Stimulated activated naive B cell treated with anti-CD40 and anti-IgM and Interleukin-4, amounts not matched to agents 10 μg/mL and 1 μg/mL and 100 μg/mL, for 72 hours (primary cell): ENCODE data around the gene CCNDBP1.

Experiments
- ATAC-seq, 2 donors: fragments of 150-1000 bp; cut with Tn5 transposase; replicated peaks; 2 replicates each; pipeline ENCODE4 v1.10.0; 2021; ENCODE audit warnings: moderate library complexity in 1 of 2
- DNase-seq: peaks from one replicate; pipeline ENCODE4 v3.0.0; 2021
- H3K27ac Mint-ChIP-seq: one replicate; pipeline ENCODE4 v1.8.0; 2022; ENCODE audit warnings: mild to moderate bottlenecking, mixed read lengths
- H3K27me3 Mint-ChIP-seq, 2 donors: one replicate each; pipeline ENCODE4 v1.8.0; 2022; ENCODE audit warnings: mixed read lengths in 2 of 2
- H3K36me3 Mint-ChIP-seq, 2 donors: one replicate each; pipeline ENCODE4 v1.8.0; 2022; ENCODE audit warnings: mixed read lengths in 2 of 2, mild to moderate bottlenecking in 1 of 2
- H3K4me1 Mint-ChIP-seq, 2 donors: one replicate each; pipeline ENCODE4 v1.8.0; 2022; ENCODE audit warnings: mixed read lengths in 2 of 2, mild to moderate bottlenecking in 1 of 2
- H3K4me3 Mint-ChIP-seq, 2 donors: one replicate each; pipeline ENCODE4 v1.8.0; 2022; ENCODE audit warnings: mild to moderate bottlenecking in 2 of 2, mixed read lengths in 2 of 2, moderate library complexity in 1 of 2
- H3K9me3 Mint-ChIP-seq, 2 donors: one replicate each; pipeline ENCODE4 v1.8.0; 2022; ENCODE audit warnings: mixed read lengths in 2 of 2, mild to moderate bottlenecking in 1 of 2

CCNDBP1 gene

DNA sequence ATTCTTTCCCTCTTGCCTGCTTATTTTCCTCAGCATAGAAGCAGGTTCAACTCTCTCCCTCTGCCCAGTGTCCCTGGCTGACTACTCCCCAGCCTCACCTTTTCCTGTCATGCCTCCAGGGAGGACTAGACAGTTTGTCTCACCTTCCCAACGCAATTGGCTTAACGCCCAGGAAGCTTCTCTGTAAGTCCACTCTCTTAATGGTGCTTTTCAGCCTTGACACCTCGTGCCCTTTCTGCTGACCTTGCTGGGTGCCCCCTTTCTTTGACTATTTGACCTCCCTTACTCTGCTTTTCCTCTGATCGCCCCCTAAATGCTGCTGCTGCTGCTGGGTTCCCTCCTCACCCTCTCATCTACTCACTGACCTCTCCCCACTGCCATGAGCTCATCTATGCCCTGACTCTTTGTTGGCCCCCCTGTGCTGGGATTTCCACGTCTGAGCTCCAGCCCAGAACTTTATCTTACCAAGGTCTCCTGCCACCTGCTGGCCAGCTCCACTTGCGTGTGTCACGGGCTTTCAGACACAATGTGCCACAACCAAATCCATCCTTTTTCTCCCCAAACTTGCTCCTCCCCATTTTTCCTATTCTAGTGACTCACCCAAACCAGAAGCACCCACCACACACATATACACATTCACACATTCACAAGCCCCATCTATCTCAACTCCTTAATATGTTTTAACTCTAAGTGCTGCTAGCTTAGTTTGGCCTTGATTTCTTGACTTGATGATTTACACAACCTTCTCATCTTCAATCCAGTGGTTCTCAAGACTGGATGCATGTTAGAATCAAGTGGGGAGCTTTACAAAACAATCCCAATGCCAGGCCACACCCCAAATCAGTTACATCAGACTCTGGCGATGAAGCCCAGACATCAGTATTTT, 19.1 kb downstream of the CCNDBP1 start:
- Mint-ChIP-seq H3K9me3 (no peaks in the 10 kb centered on the region), H3K27ac (no peak overlapping the region)
- peak; percentile 20 for DNase-seq

DNA sequence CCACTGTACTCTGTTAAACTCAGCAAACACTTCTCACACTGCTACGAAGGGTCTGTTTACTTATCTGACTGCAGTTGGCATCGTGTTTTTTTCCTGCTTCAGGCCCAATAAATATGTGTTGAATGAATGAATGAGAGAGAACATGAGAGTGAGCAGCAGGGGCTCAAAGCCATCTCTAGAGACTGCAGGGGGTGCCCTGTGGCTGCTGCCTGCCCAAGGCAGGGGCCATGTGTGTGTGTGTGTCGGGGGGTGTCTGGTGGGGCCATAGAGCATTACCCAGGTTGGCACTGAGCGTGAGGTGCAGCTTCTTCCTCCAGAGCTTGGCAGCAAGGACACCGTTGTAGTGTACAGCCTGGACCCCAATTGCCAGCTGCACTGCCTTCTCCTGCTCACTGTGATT, 20.9 kb downstream of the CCNDBP1 start:
- no peak overlapping the region for H3K4me3 Mint-ChIP-seq
- H3K27me3 Mint-ChIP-seq = peaks cover 19 to 33% of the 10 kb centered on the region in 2 donors
- peaks cover 5 to 6% of the 10 kb centered on the region in 2 donors for H3K4me1 Mint-ChIP-seq
- DNase-seq (no peak), ATAC-seq (no peak)
- no peaks in the 10 kb centered on the region for H3K36me3 Mint-ChIP-seq
- H3K27ac Mint-ChIP-seq = no peak overlapping the region
- no peaks in the 10 kb centered on the region for H3K9me3 Mint-ChIP-seq

More for the DNA sequence above, 19.1 kb downstream of the CCNDBP1 start:
- Mint-ChIP-seq H3K4me3 (no peak overlapping the region), H3K4me1 (peaks cover 6 to 7% of the 10 kb centered on the region in 2 donors), H3K27me3 (peaks cover 11 to 15% of the 10 kb centered on the region in 2 donors), H3K36me3 (peaks cover 3 to 4% of the 10 kb centered on the region in 2 donors)
- ATAC-seq = peak; percentile 79

DNA sequence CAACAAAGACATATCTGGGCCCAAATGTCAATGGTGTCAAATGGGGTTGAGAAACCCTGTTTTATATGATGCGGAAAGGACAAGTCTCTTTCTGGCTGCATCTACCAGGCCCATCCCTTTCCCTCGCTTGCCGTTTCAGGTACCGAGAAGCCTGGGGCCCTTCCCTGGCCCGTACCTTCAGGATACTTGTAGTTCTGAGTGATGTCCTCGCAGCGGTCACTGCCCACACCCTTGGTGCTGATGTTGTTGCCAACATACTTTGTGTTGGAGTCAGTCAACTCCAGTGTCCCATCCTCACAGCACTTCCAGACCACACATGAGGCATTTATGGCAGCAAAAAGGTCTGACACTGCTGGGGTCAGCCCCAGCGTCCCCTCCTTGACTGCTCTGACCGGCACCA, 21.8 kb downstream of the CCNDBP1 start:
- Mint-ChIP-seq H3K27me3 (peaks cover 19 to 33% of the 10 kb centered on the region in 2 donors), H3K4me1 (peaks cover 5 to 6% of the 10 kb centered on the region in 2 donors), H3K36me3 (no peaks in the 10 kb centered on the region), H3K9me3 (no peaks in the 10 kb centered on the region), H3K4me3 (no peak overlapping the region), H3K27ac (no peak overlapping the region)
- ATAC-seq (no peak), DNase-seq (no peak)

DNA sequence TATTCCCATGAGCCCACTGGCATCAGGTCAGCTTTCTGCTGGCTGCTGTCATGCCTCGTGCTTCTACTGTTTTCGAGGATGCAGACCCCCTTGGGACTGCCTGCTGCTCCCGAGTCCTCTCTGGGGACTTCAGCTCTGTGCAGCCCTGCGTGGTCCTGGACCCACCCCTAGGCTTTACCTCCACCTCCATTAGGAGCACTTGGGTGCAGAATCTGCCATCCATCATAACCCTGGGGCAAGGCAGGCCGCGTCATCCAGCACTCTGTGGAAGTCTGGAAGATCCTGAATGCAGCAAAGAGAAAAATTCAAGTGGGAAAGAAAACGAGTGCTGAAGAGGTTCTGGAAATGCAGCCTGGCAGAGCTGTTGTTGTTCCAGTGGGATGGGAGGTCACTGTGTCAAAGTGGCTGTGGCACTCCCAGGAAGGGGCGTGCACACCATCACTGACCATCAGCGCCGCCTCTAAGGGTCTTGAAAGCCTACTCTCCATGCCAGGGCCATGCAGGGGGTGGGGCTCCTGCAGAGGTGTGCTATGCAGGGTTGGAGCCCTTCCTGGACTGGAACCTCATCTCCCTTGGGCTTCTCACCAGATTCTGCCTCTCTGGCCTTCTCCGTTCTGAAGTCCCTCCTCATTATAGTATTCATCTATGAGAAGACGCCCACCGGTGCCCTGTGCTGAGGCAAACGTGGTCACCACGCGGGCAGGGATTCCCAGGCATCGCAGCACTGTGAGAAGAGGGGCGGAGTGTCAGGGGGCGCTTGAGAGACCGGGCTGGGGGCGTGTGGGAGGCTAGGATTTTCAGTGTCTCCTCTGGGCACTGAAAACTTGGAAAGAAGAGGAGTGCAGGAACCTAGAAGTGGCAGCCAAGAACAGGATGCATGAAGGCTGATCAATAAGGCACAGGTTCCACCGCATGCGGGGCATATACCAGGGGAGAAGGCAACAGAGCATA, 23.1 kb downstream of the CCNDBP1 start:
- Mint-ChIP-seq H3K36me3 (no peaks in the 10 kb centered on the region), H3K4me3 (no peak overlapping the region), H3K9me3 (no peaks in the 10 kb centered on the region), H3K27me3 (peaks cover 19 to 33% of the 10 kb centered on the region in 2 donors), H3K4me1 (peaks cover 5 to 6% of the 10 kb centered on the region in 2 donors), H3K27ac (no peak overlapping the region)
- ATAC-seq (no peak), DNase-seq (no peak)

DNA sequence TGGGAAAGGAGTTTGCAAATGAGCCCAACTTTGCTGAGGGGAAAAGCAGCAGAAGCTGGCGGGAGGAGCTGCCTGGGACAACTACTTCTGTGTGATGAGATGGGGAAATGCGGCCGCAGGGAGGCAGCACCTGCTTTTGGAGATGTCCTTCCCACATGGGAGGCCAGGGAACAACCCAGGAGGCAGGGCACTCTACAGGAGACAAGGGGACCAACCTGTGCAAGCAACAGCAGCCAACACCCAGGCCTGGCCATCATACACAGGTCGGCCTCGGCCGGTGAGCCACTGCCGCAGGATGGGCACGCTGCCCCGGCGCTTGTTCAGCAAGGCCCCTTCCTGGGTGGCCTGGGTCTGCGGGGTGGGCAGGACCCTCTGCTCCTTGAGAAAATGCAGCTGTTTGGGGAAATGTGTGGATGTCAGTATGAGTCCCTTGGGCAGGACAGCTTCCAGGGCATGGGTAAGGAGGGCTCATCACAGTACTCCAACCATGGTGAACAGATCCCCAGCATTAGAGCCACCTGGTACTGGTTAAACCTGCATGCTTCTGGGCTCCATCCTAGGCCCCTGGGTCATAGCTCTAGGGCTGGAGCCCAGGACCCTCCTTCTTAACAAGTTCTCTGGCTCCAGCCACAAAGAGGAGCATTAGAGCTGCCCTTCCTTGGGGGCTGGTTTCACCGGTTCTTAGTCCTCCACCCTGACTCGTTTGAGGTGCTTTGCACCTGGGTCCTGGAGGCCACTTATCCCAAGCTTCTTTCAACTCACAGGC, 24.0 kb downstream of the CCNDBP1 start:
- ATAC-seq = no peak
- Mint-ChIP-seq H3K4me1 (peaks cover 3% of the 10 kb centered on the region in 2 donors), H3K4me3 (no peak overlapping the region), H3K27ac (no peak overlapping the region), H3K27me3 (peaks cover 19 to 33% of the 10 kb centered on the region in 2 donors), H3K9me3 (no peaks in the 10 kb centered on the region), H3K36me3 (no peaks in the 10 kb centered on the region)
- DNase-seq = no peak

DNA sequence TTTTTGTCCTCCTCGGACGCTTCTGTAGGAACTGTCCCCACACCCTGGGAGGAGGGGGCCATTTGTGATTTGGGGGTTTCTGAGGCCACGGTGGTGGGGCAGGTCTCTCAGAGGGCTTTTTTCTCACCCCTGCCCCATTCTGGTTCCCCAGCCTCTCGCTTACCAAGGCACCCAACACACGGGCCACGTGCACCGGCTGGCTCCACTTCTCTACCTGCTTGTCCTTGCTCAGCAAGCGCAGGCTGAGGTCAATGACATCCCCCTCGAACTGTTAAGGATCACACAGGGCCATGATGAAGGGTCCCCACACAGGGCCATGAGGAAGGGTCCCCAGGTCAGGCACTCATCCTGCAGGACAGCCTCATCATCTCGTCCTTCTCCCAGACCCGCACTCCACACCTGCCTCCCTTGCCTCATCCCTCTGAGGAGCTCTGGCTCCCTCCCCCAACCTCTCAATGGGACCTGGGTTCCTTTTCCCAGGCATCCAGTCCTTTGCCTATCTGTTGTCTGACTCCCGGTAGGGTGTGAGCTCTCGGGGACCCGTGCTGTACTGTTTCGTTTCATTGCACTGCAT, 25.1 kb downstream of the CCNDBP1 start:
- ATAC-seq = no peak
- no peaks in the 10 kb centered on the region for H3K9me3 Mint-ChIP-seq

DNA sequence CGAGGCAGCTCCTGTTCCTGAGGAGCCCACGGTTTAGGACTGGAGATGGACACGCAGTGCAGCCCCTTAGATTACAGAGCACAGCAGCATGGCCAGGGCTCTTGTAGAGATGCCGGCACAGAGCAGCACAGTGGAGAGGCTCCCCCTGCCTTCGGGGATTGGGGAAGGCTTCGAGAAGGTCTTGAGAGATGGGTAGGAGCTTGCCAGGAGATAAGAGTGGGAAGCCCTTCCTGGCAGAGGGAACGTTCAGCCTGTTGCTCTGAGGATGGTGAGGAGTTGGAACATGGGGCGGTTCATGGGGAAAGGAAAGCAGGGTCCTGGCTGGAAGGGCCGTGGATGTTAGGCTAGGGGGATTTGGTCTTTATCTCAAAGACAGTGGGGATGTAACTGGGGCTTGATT, 25.6 kb downstream of the CCNDBP1 start:
- no peak for ATAC-seq
- H3K4me3 Mint-ChIP-seq = no peak overlapping the region
- no peak for DNase-seq
- H3K36me3 Mint-ChIP-seq = no peaks in the 10 kb centered on the region
- H3K4me1 Mint-ChIP-seq = no peaks in the 10 kb centered on the region
- H3K9me3 Mint-ChIP-seq = no peaks in the 10 kb centered on the region
- no peak overlapping the region for H3K27ac Mint-ChIP-seq
- H3K27me3 Mint-ChIP-seq = peaks cover 19 to 33% of the 10 kb centered on the region in 2 donors

More for the DNA sequence above, 25.1 kb downstream of the CCNDBP1 start:
- Mint-ChIP-seq H3K4me3 (no peak overlapping the region), H3K27me3 (peaks cover 19 to 33% of the 10 kb centered on the region in 2 donors), H3K27ac (no peak overlapping the region), H3K4me1 (no peaks in the 10 kb centered on the region), H3K36me3 (no peaks in the 10 kb centered on the region)
- DNase-seq = no peak

DNA sequence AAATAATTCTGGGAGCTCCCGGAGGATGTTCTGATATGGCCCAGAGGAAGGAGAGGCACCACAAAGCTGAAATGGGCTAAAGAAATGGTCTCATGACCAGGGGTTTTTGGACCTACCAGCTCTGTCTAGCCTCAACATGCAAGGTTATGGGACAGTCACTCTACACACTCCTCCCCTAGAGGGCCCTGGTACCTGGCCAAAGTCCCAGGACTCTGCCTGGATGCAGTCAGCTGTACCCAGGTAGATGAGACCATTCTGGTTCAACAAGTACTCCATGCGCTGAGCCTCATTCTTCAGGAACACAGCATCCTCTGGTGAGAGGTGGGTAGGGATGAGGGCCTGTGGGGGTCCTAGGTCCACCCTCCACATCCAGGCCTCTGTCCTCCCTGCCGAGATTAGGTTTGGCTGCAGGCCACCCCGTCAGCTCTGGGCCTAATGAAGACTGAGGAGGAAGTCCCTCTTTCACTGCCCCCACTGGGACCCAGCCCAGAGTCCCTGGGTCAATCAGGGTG, 26.1 kb downstream of the CCNDBP1 start:
- Mint-ChIP-seq H3K27ac (no peak overlapping the region), H3K4me3 (no peak overlapping the region), H3K27me3 (peaks cover 19 to 33% of the 10 kb centered on the region in 2 donors), H3K36me3 (no peaks in the 10 kb centered on the region), H3K9me3 (no peaks in the 10 kb centered on the region), H3K4me1 (no peaks in the 10 kb centered on the region)
- no peak for DNase-seq
- ATAC-seq = no peak

DNA sequence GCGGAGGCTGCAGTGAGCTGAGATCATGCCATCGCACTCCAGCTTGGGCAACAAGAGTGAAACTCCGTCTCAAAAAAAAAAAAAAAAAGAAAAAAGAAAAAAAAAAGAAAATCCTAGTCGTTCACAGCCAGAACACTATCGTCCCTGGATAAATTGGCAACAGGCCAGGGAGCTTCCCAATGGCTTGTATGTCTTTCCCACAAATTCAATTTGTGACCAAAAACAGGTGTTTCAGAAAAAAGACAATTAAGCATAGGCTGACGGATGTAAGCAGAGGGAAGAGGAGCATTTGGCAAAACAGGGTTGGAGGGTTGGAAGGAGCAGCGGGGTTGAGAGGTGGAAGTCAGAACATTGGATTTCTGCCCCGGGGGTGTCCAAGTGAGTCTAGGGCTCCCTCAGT, 27.1 kb downstream of the CCNDBP1 start:
- Mint-ChIP-seq H3K4me3 (no peak overlapping the region), H3K27me3 (peaks cover 19 to 33% of the 10 kb centered on the region in 2 donors), H3K27ac (no peak overlapping the region), H3K36me3 (no peaks in the 10 kb centered on the region), H3K4me1 (no peaks in the 10 kb centered on the region), H3K9me3 (peaks cover 0 to 2% of the 10 kb centered on the region in 2 donors)
- ATAC-seq (no peak), DNase-seq (no peak)

DNA sequence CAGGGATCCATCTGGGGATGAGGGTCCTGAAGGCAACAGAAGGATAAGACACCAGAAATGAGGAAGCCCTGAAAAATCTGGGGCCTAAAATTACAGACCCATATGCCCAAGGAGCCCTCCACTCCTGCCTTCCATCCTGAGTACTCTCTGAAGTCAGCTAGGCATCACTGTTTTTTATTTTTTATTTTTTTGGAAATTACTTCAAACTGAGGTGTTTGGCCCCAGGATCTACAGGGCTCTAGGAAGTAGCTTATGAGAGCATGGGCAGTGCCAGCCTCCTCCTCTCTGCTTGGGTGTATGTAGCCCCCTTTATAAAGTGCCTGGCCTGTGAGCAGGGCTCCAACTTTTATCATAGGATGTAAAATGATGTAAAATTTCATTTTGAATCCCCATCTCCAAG, 27.7 kb downstream of the CCNDBP1 start:
- Mint-ChIP-seq H3K36me3 (no peaks in the 10 kb centered on the region), H3K4me3 (no peak overlapping the region), H3K4me1 (no peaks in the 10 kb centered on the region), H3K9me3 (peaks cover 0 to 2% of the 10 kb centered on the region in 2 donors), H3K27me3 (peaks cover 17 to 31% of the 10 kb centered on the region in 2 donors), H3K27ac (no peak overlapping the region)
- no peak for ATAC-seq
- no peak for DNase-seq

DNA sequence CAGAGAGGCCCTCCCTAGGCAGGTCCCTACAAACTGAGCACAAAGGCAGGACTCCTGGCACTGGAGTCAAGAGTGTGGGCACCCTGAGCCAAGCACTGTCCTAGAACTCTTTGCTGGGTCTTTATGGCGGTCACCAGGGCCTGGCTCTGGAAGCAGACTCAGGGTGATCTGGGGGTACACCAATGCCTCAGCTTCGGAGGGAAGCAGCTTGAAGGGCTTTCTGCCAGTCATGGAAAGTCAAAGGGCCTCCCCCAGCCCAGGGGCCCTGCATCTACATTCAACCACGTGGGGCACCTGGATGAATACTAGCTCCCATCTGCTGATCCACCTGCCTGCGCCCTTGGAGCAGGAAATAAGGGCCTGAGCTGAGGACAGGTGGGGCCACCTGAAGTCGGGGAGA, 28.3 kb downstream of the CCNDBP1 start:
- DNase-seq (no peak), ATAC-seq (no peak)
- Mint-ChIP-seq H3K9me3 (peaks cover 0 to 2% of the 10 kb centered on the region in 2 donors), H3K27ac (no peak overlapping the region), H3K36me3 (no peaks in the 10 kb centered on the region), H3K4me3 (no peak overlapping the region), H3K4me1 (no peaks in the 10 kb centered on the region), H3K27me3 (peaks cover 14 to 30% of the 10 kb centered on the region in 2 donors)

DNA sequence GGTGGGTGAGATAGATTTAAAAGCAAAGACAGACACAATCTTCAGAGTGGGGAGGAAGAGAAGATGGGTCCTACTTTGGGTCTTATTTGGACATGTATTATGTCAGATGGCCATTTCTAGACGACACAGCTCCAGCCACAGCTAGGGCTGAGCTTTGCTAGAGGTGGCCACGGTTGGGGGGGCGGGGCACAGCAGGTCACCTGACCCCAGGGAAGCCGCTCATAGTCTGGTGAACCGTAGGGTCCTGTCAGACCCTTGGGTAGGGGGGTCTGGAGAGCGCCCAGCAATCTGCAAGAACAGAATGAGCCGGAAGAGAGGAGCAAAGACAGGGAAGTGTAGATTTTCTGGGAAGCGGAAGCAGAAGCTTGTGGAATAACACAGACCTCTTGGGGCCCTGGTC, 29.0 kb downstream of the CCNDBP1 start:
- DNase-seq = no peak
- Mint-ChIP-seq H3K4me3 (no peak overlapping the region), H3K36me3 (no peaks in the 10 kb centered on the region), H3K27me3 (peaks cover 9 to 28% of the 10 kb centered on the region in 2 donors), H3K4me1 (no peaks in the 10 kb centered on the region), H3K9me3 (peaks cover 0 to 2% of the 10 kb centered on the region in 2 donors), H3K27ac (no peak overlapping the region)
- ATAC-seq = no peak

DNA sequence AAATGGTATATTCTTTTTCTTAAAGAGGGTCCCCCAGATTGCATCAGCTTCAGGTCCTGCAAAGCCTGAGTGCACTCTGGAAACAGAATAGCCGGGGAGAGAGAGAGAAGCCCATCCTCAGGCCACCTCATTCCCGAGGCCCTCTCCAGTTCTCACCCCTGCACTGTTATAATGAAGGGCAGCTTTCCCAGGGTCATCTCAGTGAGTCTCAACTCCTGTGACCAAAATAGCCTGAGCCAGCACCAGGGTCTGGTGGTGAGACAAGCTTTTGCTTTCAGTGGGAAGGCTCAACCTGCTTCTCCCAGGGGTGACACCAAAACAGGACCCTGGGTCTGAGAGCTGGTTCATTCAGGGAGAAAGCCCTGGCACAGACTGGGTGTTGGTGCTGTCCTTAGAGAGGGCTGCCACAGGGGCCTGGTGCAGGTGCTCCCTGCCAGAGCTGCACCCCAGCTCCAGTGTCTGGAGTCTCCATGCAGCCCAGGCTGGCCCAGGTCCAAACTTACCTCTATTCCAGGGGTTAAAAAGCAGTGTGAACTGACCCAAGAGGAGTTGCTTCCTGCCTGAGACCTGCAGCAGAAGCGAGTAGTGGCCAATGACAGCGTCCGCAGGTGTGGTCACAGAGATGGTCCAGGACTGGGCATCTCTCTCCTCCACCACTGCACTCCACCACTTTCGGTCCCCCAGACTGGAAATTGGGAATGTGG, 29.5 kb downstream of the CCNDBP1 start:
- H3K4me3 Mint-ChIP-seq = no peak overlapping the region
- H3K36me3 Mint-ChIP-seq = no peaks in the 10 kb centered on the region
- peaks cover 3 to 22% of the 10 kb centered on the region in 2 donors for H3K27me3 Mint-ChIP-seq
- H3K4me1 Mint-ChIP-seq = no peaks in the 10 kb centered on the region
- no peak overlapping the region for H3K27ac Mint-ChIP-seq
- ATAC-seq (no peak), DNase-seq (no peak)
- H3K9me3 Mint-ChIP-seq = peaks cover 0 to 2% of the 10 kb centered on the region in 2 donors
